SK-N-SH (cell line): ENCODE results near the gene THY1. TPM values are rescaled to one million over a fixed set of nuclear protein-coding genes. Genes with fewer than 3 reads are reported as not detected.

Experiments
- CTCF ChIA-PET: fragments of 300-600, 350-600 bp; formaldehyde crosslinking; extraction: SDS; loops from one replicate; lab custom pipeline; 2021; lab: Yijun Ruan, JAX
- POLR2A ChIA-PET: fragments of 350-600 bp; sonication (Branson Sonifier 250); formaldehyde crosslinking; extraction: SDS; loops from one replicate; lab custom pipeline; 2020; ENCODE audit warnings: antibody characterized with exemption, inconsistent platforms; lab: Yijun Ruan, JAX
- DNase-seq: peaks from one replicate; pipeline ENCODE4 v3.0.0; 2012
- H2AFZ ChIP-seq: fragments of 200-600 bp; sonication (generic); 2 replicates; pipeline ENCODE4 v1.8.1; 2016; ENCODE audit warnings: antibody characterized with exemption, mild to moderate bottlenecking, low read depth
- H3F3A ChIP-seq: fragments of 200-600 bp; sonication (generic); replicated peaks from 2 replicates; pipeline ENCODE3; 2016; ENCODE audit warnings: antibody characterized with exemption, mild to moderate bottlenecking; ENCODE audit not compliant: insufficient read depth
- H3K27ac ChIP-seq, 2 experiments: fragments of 200-500 bp in 1 of 2; fragments of 200-600 bp in 1 of 2; sonication (Bioruptor generic) in 1 of 2; sonication (generic), shearing (Covaris generic) in 1 of 2; 2 replicates each; pipeline versions ENCODE4 v1.5.1 to v1.6.1; 2014 to 2016; ENCODE audit warnings: low read depth in 2 of 2, inconsistent platforms in 1 of 2, low read length in 1 of 2, mild to moderate bottlenecking in 1 of 2, mixed read lengths in 1 of 2
- H3K27me3 ChIP-seq: fragments of 200-600 bp; sonication (generic), shearing (Covaris generic); 2 replicates; pipeline ENCODE4 v1.6.1; 2016; ENCODE audit warnings: mixed run types; ENCODE audit not compliant: insufficient read depth
- H3K36me3 ChIP-seq, 2 experiments: fragments of 200-500 bp in 1 of 2; fragments of 200-600 bp in 1 of 2; sonication (Bioruptor generic) in 1 of 2; sonication (generic) in 1 of 2; replicated peaks in 1 of 2; 2 replicates each; pipeline versions ENCODE3 to v1.5.1; 2014 to 2016; ENCODE audit warnings: low read length in 1 of 2, mild to moderate bottlenecking in 1 of 2; ENCODE audit not compliant: insufficient read depth in 2 of 2, control insufficient read depth in 1 of 2
- H3K4me1 ChIP-seq, 2 experiments: fragments of 200-500 bp in 1 of 2; fragments of 200-600 bp in 1 of 2; sonication (Bioruptor generic) in 1 of 2; sonication (generic), shearing (Covaris generic) in 1 of 2; 2 replicates each; pipeline versions ENCODE4 v1.5.1 to v1.6.1; 2014 to 2016; ENCODE audit warnings: low read depth in 1 of 2, low read length in 1 of 2, mixed run types in 1 of 2; ENCODE audit not compliant: insufficient read depth in 2 of 2, control insufficient read depth in 1 of 2
- H3K4me2 ChIP-seq: fragments of 200-600 bp; sonication (generic), shearing (Covaris generic); 2 replicates; pipeline ENCODE4 v1.6.1; 2017; ENCODE audit warnings: mixed run types
- H3K4me3 ChIP-seq, 2 experiments: fragments of 200-500 bp in 1 of 2; fragments of 200-600 bp in 1 of 2; sonication (Bioruptor generic) in 1 of 2; sonication (generic), shearing (Covaris generic) in 1 of 2; 2 replicates each; pipeline versions ENCODE4 v1.5.1 to v1.8.1; 2014 to 2016; ENCODE audit warnings: low read depth in 2 of 2, inconsistent platforms in 1 of 2, low read length in 1 of 2, mild to moderate bottlenecking in 1 of 2, mixed read lengths in 1 of 2, moderate library complexity in 1 of 2
- H3K79me2 ChIP-seq: fragments of 200-600 bp; sonication (generic); 2 replicates; pipeline ENCODE4 v1.8.1; 2017; ENCODE audit warnings: mild to moderate bottlenecking; ENCODE audit not compliant: insufficient read depth
- H3K9ac ChIP-seq: fragments of 200-600 bp; sonication (generic); 2 replicates; pipeline ENCODE4 v1.6.1; 2017; ENCODE audit warnings: mixed run types
- H3K9me2 ChIP-seq: fragments of 200-600 bp; sonication (generic); 2 replicates; pipeline ENCODE4 v1.6.1; 2017; ENCODE audit warnings: mixed run types
- H3K9me3 ChIP-seq: fragments of 200-600 bp; sonication (generic); 2 replicates; pipeline ENCODE4 v1.6.1; 2017; ENCODE audit warnings: mixed run types, mild to moderate bottlenecking, moderate library complexity
- H4K20me1 ChIP-seq: fragments of 200-600 bp; sonication (generic); 2 replicates; pipeline ENCODE4 v1.6.1; 2017; ENCODE audit warnings: mild to moderate bottlenecking, mixed run types; ENCODE audit not compliant: insufficient read depth
- CHD2 ChIP-seq: fragments of 150-350 bp; IDR thresholded peaks from 2 replicates; pipeline ENCODE4 v1.6.1; 2018; ENCODE audit warnings: low read length; ENCODE audit not compliant: partially characterized antibody
- EP300 ChIP-seq, 2 experiments: IDR thresholded peaks; 2 replicates each; pipeline versions ENCODE4 v1.4.0 to v1.6.1; 2012; ENCODE audit warnings: borderline replicate concordance in 1 of 2, low read depth in 1 of 2, low read length in 1 of 2
- FOSL2 ChIP-seq: IDR thresholded peaks from 2 replicates; pipeline ENCODE4 v1.4.0; 2012; ENCODE audit warnings: low read depth, mild to moderate bottlenecking, moderate library complexity, borderline replicate concordance
- GABPA ChIP-seq: IDR thresholded peaks from 2 replicates; pipeline ENCODE4 v1.4.0; 2012; ENCODE audit warnings: low read depth, mild to moderate bottlenecking
- IRF3 ChIP-seq: fragments of 150-350 bp; IDR thresholded peaks from 2 replicates; pipeline ENCODE4 v1.6.1; 2016; ENCODE audit warnings: mild to moderate bottlenecking, low read depth, low read length
- MAX ChIP-seq: IDR thresholded peaks from 2 replicates; pipeline ENCODE4 v1.4.0; 2012; ENCODE audit warnings: low read depth
- MEF2A ChIP-seq: IDR thresholded peaks from 2 replicates; pipeline ENCODE4 v1.4.0; 2012; ENCODE audit warnings: low read depth, borderline replicate concordance
- MXI1 ChIP-seq: IDR thresholded peaks from 2 replicates; pipeline ENCODE4 v1.6.1; 2012; ENCODE audit warnings: mild to moderate bottlenecking, low read depth, low read length, improper control_type of control experiment
- NFIC ChIP-seq: IDR thresholded peaks from 2 replicates; pipeline ENCODE4 v1.4.0; 2012; ENCODE audit warnings: borderline replicate concordance
- NRF1 ChIP-seq: IDR thresholded peaks from 2 replicates; pipeline ENCODE4 v1.6.1; 2012; ENCODE audit warnings: low read depth, mild to moderate bottlenecking, low read length
- POLR2AphosphoS5 ChIP-seq: IDR thresholded peaks from 2 replicates; pipeline ENCODE4 v1.6.1; 2012; ENCODE audit warnings: low read depth, low read length
- RCOR1 ChIP-seq: fragments of 150-350 bp; IDR thresholded peaks from 2 replicates; pipeline ENCODE4 v1.6.1; 2017; ENCODE audit warnings: antibody characterized with exemption, low read length
- SMC3 ChIP-seq: IDR thresholded peaks from 2 replicates; pipeline ENCODE4 v1.6.1; 2012; ENCODE audit warnings: low read depth, low read length, improper control_type of control experiment
- TAF1 ChIP-seq: IDR thresholded peaks from 2 replicates; pipeline ENCODE4 v1.6.1; 2012; ENCODE audit warnings: low read depth, mild to moderate bottlenecking, low read length, moderate library complexity, borderline replicate concordance
- TEAD4 ChIP-seq: IDR thresholded peaks from 2 replicates; pipeline ENCODE4 v1.4.0; 2012; ENCODE audit warnings: mild to moderate bottlenecking, borderline replicate concordance; ENCODE audit not compliant: insufficient read depth
- USF2 ChIP-seq: fragments of 150-350 bp; IDR thresholded peaks from 2 replicates; pipeline ENCODE4 v1.6.1; 2017; ENCODE audit warnings: antibody characterized with exemption, low read length, low read depth, borderline replicate concordance
- YY1 ChIP-seq: IDR thresholded peaks from 2 replicates; pipeline ENCODE4 v1.4.0; 2012; ENCODE audit warnings: low read depth, mild to moderate bottlenecking
- WGBS: methylation state at CpG from one replicate; pipeline ENCODE4 v1.1.6; 2017; ENCODE audit warnings: low lambda C conversion rate; 5-methylcytosine and 5-hydroxymethylcytosine counted together
- polyA plus RNA-seq, 3 experiments: library from polyadenylated mRNA; depleted of rRNA; stranded (reverse); fragments of >200 nt; gene quantifications; 2 replicates each; pipeline ENCODE4 v1.2.3, GENCODE V29; 2012
- TF ChIP-seq, protein P1 (sequence below): IDR thresholded peaks from 2 replicates; pipeline ENCODE4; 2012

THY1 gene
- 1,091 and 1,905 TPM in 2 replicates for polyA plus RNA-seq (2012; rRNA removed)
- 451 and 1,082 TPM in 2 replicates for polyA plus RNA-seq (2012; cell fraction: cytosol; rRNA removed)
- 429 and 498 TPM in 2 replicates for polyA plus RNA-seq (2012; cell fraction: nucleus; rRNA removed)

GRCh38 chr11:119422809-119423508 is at the start of gene THY1:
Gene THY1, minus strand, starts transcription at chr11:119423172. Its CDS starts 2,267 bp downstream, at chr11:119420905.
- H4K20me1 ChIP-seq = peaks cover 38% of the 10 kb centered on the region
- peak within 1 kb of the TSS; percentile 90 for H3K4me2 ChIP-seq
- H3K36me3 ChIP-seq = peaks cover 22 to 31% of the 10 kb centered on the region in 2 experiments
- H3K9ac ChIP-seq = peak within 1 kb of the TSS; percentile 79
- peak; percentile 96 for DNase-seq
- peaks cover 16 to 56% of the 10 kb centered on the region in 2 experiments for H3K4me1 ChIP-seq
- WGBS = 13% methylated on average over 3 of the region's 41 CpGs
- ChIA-PET CTCF (interaction anchor here (1.0 to 6.2 kb wide), 10 partner anchors 9 to 67 kb away, joined by 3 to 60 read pairs (median 6); partner anchors contain the start of gene USP2), POLR2A (interaction anchor here (0.6 to 1.6 kb wide), 7 partner anchors 10 to 817 kb away, joined by 3 to 7 read pairs (median 5); partner anchors contain the start of genes POU2F3 and USP2)
- no peak for TF ChIP-seq MEF2A
- TF ChIP-seq TAF1 = peak; percentile 84
- peak; percentile 99 for TF ChIP-seq POLR2AphosphoS5
- TF ChIP-seq MXI1 = no peak
- TF ChIP-seq, protein P1, sequence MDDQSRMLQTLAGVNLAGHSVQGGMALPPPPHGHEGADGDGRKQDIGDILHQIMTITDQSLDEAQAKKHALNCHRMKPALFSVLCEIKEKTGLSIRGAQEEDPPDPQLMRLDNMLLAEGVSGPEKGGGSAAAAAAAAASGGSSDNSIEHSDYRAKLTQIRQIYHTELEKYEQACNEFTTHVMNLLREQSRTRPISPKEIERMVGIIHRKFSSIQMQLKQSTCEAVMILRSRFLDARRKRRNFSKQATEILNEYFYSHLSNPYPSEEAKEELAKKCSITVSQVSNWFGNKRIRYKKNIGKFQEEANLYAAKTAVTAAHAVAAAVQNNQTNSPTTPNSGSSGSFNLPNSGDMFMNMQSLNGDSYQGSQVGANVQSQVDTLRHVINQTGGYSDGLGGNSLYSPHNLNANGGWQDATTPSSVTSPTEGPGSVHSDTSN = peak; percentile 55; the same call in 1 of the 2 replicates
- peak; percentile 14; the same call in 1 of the 2 replicates for TF ChIP-seq MAX
- no peak for TF ChIP-seq GABPA
- TF ChIP-seq IRF3 = no peak
- no peak for TF ChIP-seq EP300 (IDR thresholded peaks at IDR 0.05; ENCODE audit: borderline replicate concordance in 1 of 2, low read depth in 1 of 2, low read length in 1 of 2)
- H3K27ac ChIP-seq = peak within 1 kb of the TSS; percentile 70 to 89
- peak within 1 kb of the TSS; percentile 87 to 96 for H3K4me3 ChIP-seq
- H2AFZ ChIP-seq = peak within 1 kb of the TSS; percentile 91
- no peaks in the 10 kb centered on the region for H3K9me3 ChIP-seq
- no peaks in the 10 kb centered on the region for H3K9me2 ChIP-seq
- no peaks in the 10 kb centered on the region for H3K27me3 ChIP-seq
- H3K79me2 ChIP-seq = peaks cover 45% of the 10 kb centered on the region
- peaks cover 19% of the 10 kb centered on the region for H3F3A ChIP-seq

DNA sequence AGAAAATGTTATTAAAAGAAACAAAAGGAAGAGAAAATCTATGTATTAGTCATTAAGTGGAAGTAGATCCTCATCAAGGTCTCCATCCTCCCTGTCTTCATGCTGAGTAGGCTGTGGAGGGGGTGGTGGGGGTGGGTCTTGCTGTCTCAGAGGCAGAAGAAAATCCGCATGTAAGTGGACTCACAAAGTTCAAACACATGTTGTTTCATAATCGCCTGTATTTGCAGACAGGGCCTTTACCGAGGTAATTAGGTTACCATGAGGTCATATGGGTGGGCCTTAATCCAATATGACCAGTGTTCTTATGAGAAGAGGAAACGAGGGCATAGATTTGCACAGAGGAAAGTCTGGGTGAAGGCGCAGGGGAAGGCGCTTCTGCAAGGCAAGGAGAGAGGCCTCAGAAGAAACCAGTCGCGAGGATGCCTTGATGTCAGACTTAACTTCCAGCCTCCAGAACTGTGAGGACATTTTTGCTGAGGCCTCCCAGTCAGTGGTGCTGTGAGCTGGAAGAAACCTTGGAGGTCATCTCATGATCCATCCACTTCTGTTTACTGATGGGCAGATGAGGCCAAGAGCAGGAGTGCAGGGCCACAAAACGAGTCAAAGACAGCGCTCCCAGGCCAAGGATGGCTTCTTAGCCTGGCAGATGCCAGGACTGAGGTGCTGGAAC is 49.3 kb upstream of the THY1 start:
- WGBS = 76% methylated on average over 10 of the region's 10 CpGs
- Histone ChIP-seq H3K9me2 (no peaks in the 10 kb centered on the region), H3K9ac (no peak overlapping the region), H3K27ac (no peak overlapping the region), H3K4me1 (peaks cover 19 to 27% of the 10 kb centered on the region in 2 experiments; a peak in 3 of 4 replicates), H3K27me3 (0 out of 2 replicates have a peak, but pooled peaks cover 3% of the 10 kb centered on the region), H3K36me3 (no peaks in the 10 kb centered on the region), H3K9me3 (no peaks in the 10 kb centered on the region), H2AFZ (no peak overlapping the region), H4K20me1 (no peaks in the 10 kb centered on the region), H3K79me2 (no peaks in the 10 kb centered on the region), H3K4me2 (no peak overlapping the region; the same call in 1 of the 2 replicates), H3K4me3 (no peak overlapping the region), H3F3A (no peaks in the 10 kb centered on the region)
- no peak for TF ChIP-seq CHD2
- no peak for TF ChIP-seq USF2
- TF ChIP-seq TEAD4 = no peak
- no peak for TF ChIP-seq EP300 (IDR thresholded peaks at IDR 0.05; ENCODE audit: borderline replicate concordance in 1 of 2, low read depth in 1 of 2, low read length in 1 of 2)
- TF ChIP-seq NRF1 = no peak
- no peak for TF ChIP-seq YY1
- TF ChIP-seq FOSL2 = no peak
- no peak for TF ChIP-seq RCOR1
- TF ChIP-seq SMC3 = no peak
- no peak for TF ChIP-seq MAX
- TF ChIP-seq NFIC = no peak
- ChIA-PET CTCF (interaction anchor here (0.6 to 16.3 kb wide), 5 partner anchors 95 to 134 kb away, joined by 3 to 390 read pairs (median 4); partner anchors contain the start of gene USP2), POLR2A (interaction anchor here (1.2 kb wide), 1 partner anchor 99 kb away, joined by 3 read pairs; no protein-coding TSS in a partner anchor)
- DNase-seq = no peak
